Mucosa of stomach (tissue), 1 donor: ENCODE results near the gene PROSER1.
"Not testable (repeated sequence)": the region's sequence is repeated elsewhere in the genome, so short reads cannot be mapped to it uniquely, and the experiment has no call there.

ENCODE experiments used
- H3K27me3 ChIP-seq: one replicate; pipeline ENCODE4 v1.7.0; 2013; ENCODE audit warnings: mild to moderate bottlenecking, low read length; ENCODE audit not compliant: control insufficient read depth, insufficient read depth
- H3K36me3 ChIP-seq: one replicate; pipeline ENCODE4 v1.7.0; 2013; ENCODE audit warnings: low read length; ENCODE audit not compliant: control insufficient read depth, insufficient read depth
- H3K4me1 ChIP-seq: one replicate; pipeline ENCODE4 v1.7.0; 2013; ENCODE audit warnings: mild to moderate bottlenecking, low read length; ENCODE audit not compliant: control insufficient read depth, insufficient read depth
- H3K4me3 ChIP-seq: one replicate; pipeline ENCODE4 v1.7.0; 2013; ENCODE audit warnings: low read length
- H3K9ac ChIP-seq: one replicate; pipeline ENCODE4 v1.7.0; 2013; ENCODE audit warnings: mild to moderate bottlenecking, low read length, moderate library complexity
- H3K9me3 ChIP-seq: one replicate; pipeline ENCODE4 v1.7.0; 2013; ENCODE audit warnings: mild to moderate bottlenecking, low read length, moderate library complexity; ENCODE audit not compliant: control insufficient read depth
- donor health status: Pancreatic carcinoma.

PROSER1 gene

GRCh38 chr13:39023316-39023715 is 14.6 kb downstream of the PROSER1 start:
- Histone ChIP-seq H3K9me3 (no peaks in the 10 kb centered on the region), H3K9ac (no peak overlapping the region), H3K4me3 (no peak overlapping the region), H3K27me3 (no peaks in the 10 kb centered on the region), H3K4me1 (no peaks in the 10 kb centered on the region), H3K36me3 (peaks cover 5% of the 10 kb centered on the region)

GRCh38 chr13:39020853-39021462 is 16.9 kb downstream of the PROSER1 start:
- Histone ChIP-seq H3K9ac (no peak overlapping the region), H3K36me3 (no peaks in the 10 kb centered on the region), H3K27me3 (no peaks in the 10 kb centered on the region), H3K4me3 (no peak overlapping the region), H3K9me3 (no peaks in the 10 kb centered on the region), H3K4me1 (no peaks in the 10 kb centered on the region)

GRCh38 chr13:39016787-39017186 is 21.1 kb downstream of the PROSER1 start:
- H3K9ac ChIP-seq, result no peak overlapping the region
- H3K4me3 ChIP-seq, result no peak overlapping the region
- no peaks in the 10 kb centered on the region for H3K27me3 ChIP-seq
- no peaks in the 10 kb centered on the region for H3K4me1 ChIP-seq
- peaks cover 6% of the 10 kb centered on the region for H3K36me3 ChIP-seq
- no peaks in the 10 kb centered on the region for H3K9me3 ChIP-seq

GRCh38 chr13:39016087-39016486 is 21.8 kb downstream of the PROSER1 start:
- Histone ChIP-seq H3K9me3 (no peaks in the 10 kb centered on the region), H3K4me1 (no peaks in the 10 kb centered on the region), H3K27me3 (no peaks in the 10 kb centered on the region), H3K36me3 (peaks cover 6% of the 10 kb centered on the region), H3K9ac (no peak overlapping the region), H3K4me3 (no peak overlapping the region)

- Histone ChIP-seq H3K4me1 (no peaks in the 10 kb centered on the region), H3K9me3 (no peaks in the 10 kb centered on the region), H3K27me3 (no peaks in the 10 kb centered on the region), H3K4me3 (no peak overlapping the region), H3K36me3 (peaks cover 6% of the 10 kb centered on the region), H3K9ac (no peak overlapping the region)
Observed at GRCh38 chr13:39013462-39013861, 24.4 kb downstream of the PROSER1 start.

GRCh38 chr13:39012608-39013007 is 25.3 kb downstream of the PROSER1 start:
- Histone ChIP-seq H3K27me3 (no peaks in the 10 kb centered on the region), H3K4me3 (no peak overlapping the region), H3K36me3 (peaks cover 6% of the 10 kb centered on the region), H3K4me1 (no peaks in the 10 kb centered on the region), H3K9me3 (no peaks in the 10 kb centered on the region), H3K9ac (no peak overlapping the region)

GRCh38 chr13:39006371-39007111 is 31.3 kb downstream of the PROSER1 start:
- not testable (repeated sequence) for H3K9me3 ChIP-seq, H3K36me3 ChIP-seq, H3K27me3 ChIP-seq, H3K4me3 ChIP-seq, H3K4me1 ChIP-seq, H3K9ac ChIP-seq

- Histone ChIP-seq H3K27me3 (no peaks in the 10 kb centered on the region), H3K36me3 (no peaks in the 10 kb centered on the region), H3K4me1 (no peaks in the 10 kb centered on the region), H3K9me3 (no peaks in the 10 kb centered on the region), H3K9ac (no peak overlapping the region), H3K4me3 (no peak overlapping the region)
Observed at GRCh38 chr13:38998739-38999138, 39.1 kb downstream of the PROSER1 start.

- Histone ChIP-seq H3K4me1 (no peaks in the 10 kb centered on the region), H3K36me3 (no peaks in the 10 kb centered on the region), H3K4me3 (no peak overlapping the region), H3K9me3 (no peaks in the 10 kb centered on the region), H3K9ac (no peak overlapping the region), H3K27me3 (no peaks in the 10 kb centered on the region)
Observed at GRCh38 chr13:38993381-38993780, 44.5 kb downstream of the PROSER1 start.

- no peaks in the 10 kb centered on the region for H3K36me3 ChIP-seq
- no peaks in the 10 kb centered on the region for H3K4me1 ChIP-seq
- H3K9ac ChIP-seq, result no peak within 1 kb of the TSS
- H3K27me3 ChIP-seq, result no peaks in the 10 kb centered on the region
- H3K4me3 ChIP-seq, result no peak within 1 kb of the TSS
- no peaks in the 10 kb centered on the region for H3K9me3 ChIP-seq
Observed at GRCh38 chr13:38990693-38991092, 47.2 kb downstream of the PROSER1 start, which contains the start of gene STOML3. STOML3 (minus strand) TSS chr13:38990831; CDS start chr13:38990721, 110 bp downstream.

GRCh38 chr13:38981096-38981495 is 56.8 kb downstream of the PROSER1 start:
- Histone ChIP-seq H3K36me3 (no peaks in the 10 kb centered on the region), H3K27me3 (no peaks in the 10 kb centered on the region), H3K9ac (no peak overlapping the region), H3K4me1 (no peaks in the 10 kb centered on the region), H3K9me3 (no peaks in the 10 kb centered on the region), H3K4me3 (no peak overlapping the region)

GRCh38 chr13:38980750-38981078 is 57.2 kb downstream of the PROSER1 start:
- no peaks in the 10 kb centered on the region for H3K9me3 ChIP-seq
- no peaks in the 10 kb centered on the region for H3K36me3 ChIP-seq
- H3K4me1 ChIP-seq, result no peaks in the 10 kb centered on the region
- H3K9ac ChIP-seq, result no peak overlapping the region
- H3K4me3 ChIP-seq, result no peak overlapping the region
- no peaks in the 10 kb centered on the region for H3K27me3 ChIP-seq
